HG03103 (cell line): ENCODE results near the gene IGSF23.

Source experiments
- ATAC-seq: cut with Tn5 transposase; IDR thresholded peaks from one replicate; pipeline ENCODE4 v1.9.1; 2021; ENCODE audit warnings: low read depth; ENCODE audit not compliant: unreplicated experiment

IGSF23 gene

DNA sequence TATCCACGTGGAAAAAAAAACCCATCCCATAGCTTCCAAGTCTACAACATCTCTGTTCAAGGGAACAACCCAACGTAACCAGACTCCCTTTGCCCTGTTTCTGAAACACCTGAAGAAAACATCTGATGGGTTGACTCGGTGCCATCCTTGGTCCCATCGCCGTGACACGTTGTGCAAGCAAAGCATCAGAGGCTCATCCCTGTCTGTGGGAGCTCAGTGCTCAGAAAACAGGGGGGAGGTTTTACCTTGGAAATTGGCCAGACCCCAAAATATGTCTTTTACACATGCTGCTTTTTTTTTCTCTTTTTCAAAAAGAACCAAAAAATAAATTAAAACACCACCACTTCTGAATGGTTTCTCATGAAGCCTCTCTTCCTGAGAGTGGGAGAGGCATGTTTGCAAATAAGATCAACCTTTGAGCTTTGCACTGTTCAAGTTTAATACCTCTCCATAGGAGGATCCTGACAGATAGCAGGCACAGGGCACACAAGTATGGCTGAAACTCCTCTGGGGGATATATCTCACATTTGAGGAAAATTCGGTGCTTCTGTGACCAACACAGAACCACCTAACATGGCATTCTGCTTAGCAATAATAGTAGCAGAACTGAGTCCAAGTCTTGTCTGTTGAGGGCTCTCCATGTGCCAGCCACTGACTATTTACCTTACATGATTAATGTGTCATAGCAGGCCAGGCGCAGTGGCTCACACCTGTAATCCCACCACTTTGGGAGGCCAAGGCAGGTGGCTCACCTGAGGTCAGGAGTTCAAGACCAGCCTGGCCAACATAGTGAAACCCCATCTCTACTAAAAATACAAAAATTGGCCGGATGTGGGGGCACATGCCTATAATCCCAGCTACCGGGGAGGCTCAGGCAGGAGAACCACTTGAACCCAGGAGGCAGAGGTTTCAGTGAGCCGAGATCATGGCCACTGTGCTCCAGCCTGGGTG lies 23.4 kb downstream of the IGSF23 start:
- ATAC-seq = no peak

GRCh38 chr19:44637390-44637764 lies 24.0 kb downstream of the IGSF23 start:
- ATAC-seq = no peak

DNA sequence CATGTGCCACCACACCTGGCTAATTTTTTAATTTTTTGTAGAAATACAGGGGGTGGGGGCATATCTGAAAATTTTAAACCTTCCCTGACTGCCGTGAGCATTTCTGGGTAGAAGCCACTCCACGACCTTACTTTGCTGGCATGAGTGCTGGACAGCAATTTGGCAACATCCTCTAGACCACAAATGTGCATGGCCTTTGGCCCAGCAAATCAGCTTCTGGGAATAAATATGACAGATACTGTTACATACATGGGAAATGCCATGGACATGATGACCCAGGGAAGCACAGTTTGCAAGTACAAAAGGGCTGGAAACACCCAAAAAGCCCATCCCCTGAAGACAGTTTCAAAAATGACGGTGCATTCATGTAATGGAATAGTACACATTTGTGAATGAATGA lies 27.2 kb downstream of the IGSF23 start:
- no peak for ATAC-seq

DNA sequence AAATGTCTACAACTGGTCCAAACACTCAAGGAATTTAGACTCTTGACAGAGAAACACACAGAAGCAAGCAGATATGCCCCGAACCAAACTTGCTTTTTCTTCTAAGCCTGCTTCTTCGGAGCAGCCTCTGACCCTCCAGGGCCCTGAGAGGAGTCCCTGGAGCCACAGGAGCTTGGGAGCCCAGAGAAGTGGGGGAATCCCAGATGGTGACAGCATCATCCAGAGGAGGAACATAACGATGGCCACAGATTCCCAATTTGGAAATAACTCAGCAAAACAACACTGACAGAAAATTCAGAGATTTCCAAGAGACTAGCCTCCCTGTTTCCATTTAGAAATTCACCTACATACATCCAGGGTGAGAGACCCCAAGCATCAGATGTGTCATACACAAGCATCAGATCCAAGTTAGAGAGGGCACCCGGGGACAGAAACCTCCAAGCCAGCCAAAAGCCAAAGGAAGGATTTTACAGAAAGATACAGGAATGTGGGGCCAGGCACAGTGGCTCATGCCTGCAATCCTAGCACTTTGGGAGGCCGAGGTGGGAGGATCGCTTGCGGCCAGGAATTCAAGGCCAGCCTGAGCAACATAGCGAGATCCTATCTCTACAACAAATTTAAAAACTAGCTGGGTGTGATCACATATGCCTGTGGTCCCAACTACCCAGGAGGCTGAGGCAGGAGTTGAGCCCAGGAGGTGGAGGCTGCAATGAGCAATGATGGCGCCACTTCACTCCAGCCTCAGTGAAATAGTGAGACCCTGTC lies 28.3 kb downstream of the IGSF23 start:
- no peak for ATAC-seq

- ATAC-seq = no peak
Observed at GRCh38 chr19:44642377-44642776, 29.0 kb downstream of the IGSF23 start.

- no peak for ATAC-seq
Observed at GRCh38 chr19:44643605-44644401, 30.4 kb downstream of the IGSF23 start, which contains the start of gene PVR. Gene PVR (plus strand): TSS chr19:44643910. CDS start chr19:44644097, 187 bp downstream.

- no peak for ATAC-seq
Observed at GRCh38 chr19:44644402-44645016, 31.1 kb downstream of the IGSF23 start.

GRCh38 chr19:44645407-44646048 lies 32.2 kb downstream of the IGSF23 start:
- ATAC-seq = no peak

DNA sequence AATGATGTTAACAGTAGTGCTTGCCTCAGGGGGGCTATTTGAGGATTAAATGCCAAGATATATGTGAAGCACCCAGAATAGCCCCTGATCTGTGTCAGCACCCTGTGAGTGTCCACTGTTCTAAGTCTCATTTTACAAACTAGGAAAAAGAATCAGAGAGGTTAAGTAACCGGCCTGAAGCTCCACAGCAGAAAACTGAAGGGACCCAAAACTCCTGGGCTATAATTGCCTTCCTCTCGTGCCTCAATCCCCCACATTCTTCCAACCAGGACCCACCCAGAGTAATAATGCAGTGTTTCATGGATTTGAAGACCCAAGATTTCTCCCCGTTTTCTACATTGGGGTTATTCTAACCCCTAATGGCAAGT lies 32.7 kb downstream of the IGSF23 start:
- no peak for ATAC-seq

- ATAC-seq = no peak
Observed at GRCh38 chr19:44647144-44647543, 33.8 kb downstream of the IGSF23 start.

DNA sequence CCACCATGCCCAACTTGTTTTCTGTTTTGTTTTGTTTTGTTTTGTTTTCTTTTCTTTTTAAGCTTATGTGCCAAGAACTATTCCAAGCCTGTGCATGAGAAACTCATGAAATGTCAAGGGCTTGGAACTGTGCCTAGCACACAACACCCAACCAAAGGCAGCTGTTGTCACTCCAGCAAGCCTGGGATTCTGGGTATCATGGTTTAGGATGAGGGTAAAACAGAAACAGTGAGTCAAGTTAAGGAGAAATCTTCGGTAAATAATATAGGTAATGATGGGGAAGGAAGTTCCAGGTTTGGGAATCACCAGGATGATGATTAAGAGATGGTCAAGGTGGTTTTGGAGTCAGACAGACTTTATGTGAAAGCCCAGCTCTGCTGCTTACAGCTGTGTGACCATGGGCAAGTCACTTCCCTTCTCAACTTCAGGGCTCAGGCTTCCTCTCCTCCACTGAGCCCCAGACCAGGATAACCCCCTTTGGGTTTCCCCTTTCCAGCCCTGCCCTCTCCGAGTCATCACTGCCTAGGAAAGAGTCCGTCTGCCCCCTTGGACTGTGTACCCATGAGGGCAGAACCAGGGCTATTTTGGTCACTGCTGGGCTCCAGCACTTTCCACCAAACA lies 35.4 kb downstream of the IGSF23 start:
- ATAC-seq = no peak

DNA sequence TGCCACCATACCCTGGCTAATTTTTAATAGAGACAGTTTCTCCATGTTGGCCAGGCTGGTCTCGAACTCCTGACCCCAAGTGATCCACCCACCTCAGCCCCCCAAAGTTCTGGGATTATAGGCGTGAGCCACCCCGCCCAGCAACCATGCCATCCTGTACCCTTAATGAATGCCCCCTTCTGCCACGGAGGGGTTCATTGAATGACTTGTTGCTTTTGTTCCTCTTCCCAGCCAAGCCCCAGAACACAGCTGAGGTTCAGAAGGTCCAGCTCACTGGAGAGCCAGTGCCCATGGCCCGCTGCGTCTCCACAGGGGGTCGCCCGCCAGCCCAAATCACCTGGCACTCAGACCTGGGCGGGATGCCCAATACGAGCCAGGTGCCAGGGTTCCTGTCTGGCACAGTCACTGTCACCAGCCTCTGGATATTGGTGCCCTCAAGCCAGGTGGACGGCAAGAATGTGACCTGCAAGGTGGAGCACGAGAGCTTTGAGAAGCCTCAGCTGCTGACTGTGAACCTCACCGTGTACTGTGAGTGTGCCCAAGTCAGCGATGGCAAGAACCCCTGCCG lies 36.3 kb downstream of the IGSF23 start:
- ATAC-seq = no peak

DNA sequence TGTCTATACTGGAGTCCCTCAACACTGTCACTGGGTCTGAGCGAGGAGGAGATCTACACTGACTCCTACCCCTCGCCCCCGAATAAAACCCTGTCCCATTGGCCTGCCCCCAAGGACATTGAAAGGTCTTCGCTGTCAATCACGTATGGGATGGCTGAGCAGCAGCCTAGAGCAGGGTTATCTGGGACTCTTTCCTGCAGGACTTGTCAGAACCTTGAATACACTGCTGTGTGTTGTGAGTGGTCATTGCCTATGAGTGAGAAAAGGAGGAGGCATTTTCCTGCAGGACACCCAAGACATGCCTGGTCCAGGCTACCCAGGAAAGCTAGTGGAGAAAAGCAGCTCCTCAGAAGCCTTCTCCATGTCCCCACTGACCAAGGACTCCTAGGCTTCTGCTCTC lies 40.0 kb downstream of the IGSF23 start:
- no peak for ATAC-seq

GRCh38 chr19:44653977-44654774 lies 40.8 kb downstream of the IGSF23 start:
- peak; percentile 82 for ATAC-seq

- peak; percentile 51 for ATAC-seq
Observed at GRCh38 chr19:44657211-44657921, 44.0 kb downstream of the IGSF23 start.

GRCh38 chr19:44658069-44658733 lies 44.8 kb downstream of the IGSF23 start:
- ATAC-seq = no peak

DNA sequence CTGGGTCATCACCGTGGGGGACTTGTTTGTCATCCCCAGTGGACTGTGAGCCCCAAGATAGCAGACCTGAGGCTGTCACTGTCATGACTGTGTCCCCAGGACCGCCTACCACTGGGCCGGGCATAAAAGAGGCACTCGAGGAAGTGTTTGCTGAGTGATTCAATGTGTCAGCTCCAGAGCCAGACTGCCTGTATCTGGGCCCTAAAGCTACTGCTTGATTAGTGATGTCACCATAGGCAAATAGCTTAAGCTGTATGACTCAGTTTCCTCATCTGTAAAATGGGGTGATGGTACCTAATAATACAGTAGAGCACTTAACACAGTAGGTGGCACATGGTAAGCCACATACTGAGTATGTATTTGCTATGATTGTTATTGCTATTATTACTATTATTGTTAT lies 46.7 kb downstream of the IGSF23 start:
- ATAC-seq = no peak
